T-helper 1 cell treated with Interleukin-12 subunit alpha and Interleukin-12 subunit beta and Interleukin-4 antibody, amounts not matched to agents 30 μg/mL and 1 μg/mL, for 36 hours (primary cell): ENCODE data around the gene ACSS3.
"Not testable (repeated sequence)": the region's sequence is repeated elsewhere in the genome, so short reads cannot be mapped to it uniquely, and the experiment has no call there.

Experiments used
- H3K27ac Mint-ChIP-seq: one replicate; pipeline ENCODE4 v1.8.0; 2021; ENCODE audit warnings: mild to moderate bottlenecking, mixed read lengths
- H3K27me3 Mint-ChIP-seq: one replicate; pipeline ENCODE4 v1.8.0; 2021; ENCODE audit warnings: low read depth, mixed read lengths
- H3K36me3 Mint-ChIP-seq: one replicate; pipeline ENCODE4 v1.8.0; 2021; ENCODE audit warnings: low read depth, mixed read lengths
- H3K4me1 Mint-ChIP-seq: one replicate; pipeline ENCODE4 v1.8.0; 2021; ENCODE audit warnings: low read depth, mixed read lengths
- H3K4me3 Mint-ChIP-seq: one replicate; pipeline ENCODE4 v1.8.0; 2021; ENCODE audit warnings: mild to moderate bottlenecking, moderate library complexity, mixed read lengths
- H3K9me3 Mint-ChIP-seq: one replicate; pipeline ENCODE4 v1.8.0; 2021; ENCODE audit warnings: mixed read lengths

Gene ACSS3

DNA sequence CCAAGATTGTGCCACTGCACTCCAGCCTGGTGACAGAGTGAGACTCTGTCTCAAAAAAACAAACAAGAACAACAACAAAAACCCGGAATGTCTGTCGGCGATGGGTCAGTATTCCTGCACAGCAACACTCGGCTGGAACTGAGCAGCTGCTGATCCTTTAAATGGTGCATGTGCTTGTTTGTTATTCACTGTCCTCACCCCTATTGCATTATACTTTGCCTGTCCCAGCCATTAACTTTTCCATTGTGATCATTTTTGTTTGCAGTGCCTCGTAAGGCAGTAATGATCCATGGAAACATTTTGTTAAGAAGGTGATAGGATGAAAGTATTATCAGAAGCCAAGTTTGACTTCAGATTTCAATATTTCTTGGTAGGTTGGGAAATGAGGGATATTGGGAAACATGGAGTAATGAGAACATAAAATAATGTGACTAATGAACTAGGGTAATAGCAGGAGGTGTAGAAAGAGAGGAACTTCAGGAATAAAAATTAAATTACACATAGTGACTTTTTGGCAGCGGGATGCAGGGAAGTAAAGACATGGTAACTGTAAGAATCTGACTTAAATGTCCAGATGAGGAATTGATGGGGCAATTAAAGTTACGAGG is 6.1 kb downstream of the ACSS3 start:
- H3K4me1 Mint-ChIP-seq: no peaks in the 10 kb centered on the region
- no peaks in the 10 kb centered on the region for H3K36me3 Mint-ChIP-seq
- no peaks in the 10 kb centered on the region for H3K9me3 Mint-ChIP-seq
- peaks cover 2% of the 10 kb centered on the region for H3K27me3 Mint-ChIP-seq
- no peak overlapping the region for H3K4me3 Mint-ChIP-seq
- H3K27ac Mint-ChIP-seq: no peak overlapping the region

DNA sequence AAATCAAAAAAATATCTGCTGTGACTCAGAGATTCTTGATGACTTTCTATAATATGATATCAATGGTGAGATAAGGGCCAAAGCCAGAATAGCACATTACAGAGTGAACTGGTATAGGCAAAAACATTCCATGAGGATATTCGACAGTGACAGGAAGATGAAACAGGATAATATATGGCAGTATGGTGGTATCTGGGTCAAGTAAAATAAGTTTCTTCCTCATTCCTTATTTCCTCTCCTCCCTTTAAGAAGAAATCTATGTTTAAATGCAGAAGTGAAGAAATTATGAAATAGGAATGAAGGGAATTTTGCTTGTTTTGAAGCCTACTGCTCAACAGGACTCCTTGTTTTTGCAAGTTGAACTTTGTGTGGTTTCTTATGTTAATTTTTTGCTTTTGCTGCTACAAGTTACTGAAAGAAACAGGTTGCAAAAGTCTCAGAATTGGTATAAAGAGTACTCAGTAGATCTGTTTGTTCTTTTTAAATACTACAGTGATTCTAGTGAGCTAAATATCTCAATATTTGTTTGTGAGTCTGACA is 7.0 kb downstream of the ACSS3 start:
- no peak overlapping the region for H3K4me3 Mint-ChIP-seq
- no peaks in the 10 kb centered on the region for H3K9me3 Mint-ChIP-seq
- H3K4me1 Mint-ChIP-seq: no peaks in the 10 kb centered on the region
- no peak overlapping the region for H3K27ac Mint-ChIP-seq
- H3K36me3 Mint-ChIP-seq: no peaks in the 10 kb centered on the region
- no peaks in the 10 kb centered on the region for H3K27me3 Mint-ChIP-seq

DNA sequence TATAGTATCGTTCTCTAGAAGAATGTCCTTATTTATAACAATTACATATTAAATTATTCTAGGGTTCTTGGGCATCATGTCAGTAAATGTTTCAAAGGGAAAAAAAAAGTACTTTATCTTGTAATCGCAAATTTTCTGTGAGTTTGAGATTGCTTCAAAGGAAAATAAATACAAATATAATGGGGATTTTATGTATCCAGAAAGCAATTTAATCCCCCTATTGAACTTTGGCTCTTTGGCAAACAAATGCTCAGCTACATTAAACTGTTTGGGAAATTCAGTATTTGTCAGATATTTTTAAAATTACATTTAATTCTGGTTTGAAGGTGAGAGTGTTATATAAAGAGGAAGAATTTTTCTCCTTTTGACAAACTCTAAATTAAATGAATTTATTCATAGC is 8.0 kb downstream of the ACSS3 start:
- Mint-ChIP-seq H3K4me3 (no peak overlapping the region), H3K27me3 (no peaks in the 10 kb centered on the region), H3K27ac (no peak overlapping the region), H3K36me3 (no peaks in the 10 kb centered on the region), H3K9me3 (no peaks in the 10 kb centered on the region), H3K4me1 (no peaks in the 10 kb centered on the region)

DNA sequence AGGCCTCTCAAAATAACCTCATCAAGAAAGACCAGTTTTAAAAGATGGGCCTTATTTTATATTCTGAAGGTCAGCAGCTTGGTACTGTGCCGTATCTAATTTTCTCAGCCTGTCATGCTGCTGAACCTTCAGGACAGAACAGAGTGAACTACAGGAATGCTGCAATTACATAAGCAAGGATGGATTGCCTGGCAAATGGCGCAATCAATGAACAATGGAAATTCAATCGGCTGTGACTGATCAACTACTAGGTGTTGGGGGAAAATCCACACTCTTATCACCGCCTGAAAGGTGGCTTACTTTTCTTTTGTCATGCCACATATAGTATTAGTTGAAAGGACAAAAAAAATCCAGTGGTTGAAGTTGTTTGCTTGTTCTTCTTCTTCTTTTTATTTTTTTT is 8.5 kb downstream of the ACSS3 start:
- Mint-ChIP-seq H3K4me1 (no peaks in the 10 kb centered on the region), H3K27me3 (no peaks in the 10 kb centered on the region), H3K27ac (no peak overlapping the region), H3K36me3 (no peaks in the 10 kb centered on the region), H3K9me3 (no peaks in the 10 kb centered on the region), H3K4me3 (no peak overlapping the region)

DNA sequence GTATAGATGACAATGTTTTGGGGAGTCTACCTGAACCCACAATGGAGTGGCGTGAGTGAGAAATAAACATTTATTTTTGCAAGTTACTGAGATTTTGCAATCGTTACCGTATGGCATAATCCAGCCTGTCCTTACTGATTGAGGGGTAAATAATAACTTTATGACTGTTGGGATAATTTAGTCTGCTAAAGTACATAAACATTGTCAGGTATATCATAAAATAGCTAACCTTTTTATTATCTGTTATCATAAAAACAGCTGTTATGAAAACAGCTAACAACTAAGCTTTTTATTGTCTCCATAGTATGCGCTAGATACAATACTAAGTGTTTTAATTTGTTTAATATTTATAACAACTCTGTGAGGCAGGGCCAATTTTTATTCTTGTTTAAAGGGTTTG is 10.3 kb downstream of the ACSS3 start:
- no peaks in the 10 kb centered on the region for H3K9me3 Mint-ChIP-seq
- H3K27me3 Mint-ChIP-seq: no peaks in the 10 kb centered on the region

DNA sequence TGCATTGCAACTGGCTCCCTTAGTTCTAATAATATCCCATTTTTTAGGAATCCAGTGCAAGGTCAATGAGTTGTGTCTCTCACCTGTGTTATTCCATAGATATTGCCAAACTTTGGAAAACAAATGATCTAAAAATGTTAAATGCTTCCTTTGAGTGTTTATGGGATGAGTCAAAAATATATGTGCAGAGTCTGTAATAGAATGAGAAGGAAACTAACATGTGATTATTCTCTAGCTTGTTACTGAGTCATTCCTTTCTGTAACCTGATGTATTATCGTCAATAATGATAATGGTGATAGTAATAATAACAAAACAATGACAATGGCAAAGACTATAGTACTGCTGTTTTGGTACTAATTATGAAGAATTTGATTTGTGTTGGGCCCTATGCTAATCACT is 11.5 kb downstream of the ACSS3 start:
- Mint-ChIP-seq H3K36me3 (no peaks in the 10 kb centered on the region), H3K4me3 (no peak overlapping the region), H3K27me3 (no peaks in the 10 kb centered on the region), H3K27ac (no peak overlapping the region), H3K4me1 (no peaks in the 10 kb centered on the region), H3K9me3 (no peaks in the 10 kb centered on the region)

More for the DNA sequence above, 10.3 kb downstream of the ACSS3 start:
- Mint-ChIP-seq H3K36me3 (no peaks in the 10 kb centered on the region), H3K4me3 (no peak overlapping the region), H3K27ac (no peak overlapping the region), H3K4me1 (no peaks in the 10 kb centered on the region)

DNA sequence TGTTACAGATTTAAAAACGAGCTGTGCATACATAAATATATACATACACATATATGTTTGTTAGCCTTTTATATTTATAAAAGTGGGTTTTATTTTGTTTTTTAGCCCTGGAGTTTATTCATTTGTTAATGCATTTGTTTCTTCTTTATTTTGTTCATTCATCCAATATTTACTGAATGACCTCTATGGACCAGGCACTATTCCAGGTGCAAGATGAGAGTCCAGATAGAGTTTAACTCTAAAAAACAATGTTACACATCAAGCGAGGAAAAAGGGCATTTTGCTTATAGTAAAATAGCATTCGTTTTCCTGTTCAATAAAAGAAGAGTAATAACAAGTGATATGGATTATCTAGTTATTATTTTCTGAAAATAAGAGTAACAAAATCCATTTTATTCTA is 14.2 kb downstream of the ACSS3 start:
- Mint-ChIP-seq H3K4me3 (no peak overlapping the region), H3K4me1 (no peaks in the 10 kb centered on the region), H3K27me3 (no peaks in the 10 kb centered on the region), H3K27ac (no peak overlapping the region), H3K9me3 (no peaks in the 10 kb centered on the region), H3K36me3 (no peaks in the 10 kb centered on the region)

DNA sequence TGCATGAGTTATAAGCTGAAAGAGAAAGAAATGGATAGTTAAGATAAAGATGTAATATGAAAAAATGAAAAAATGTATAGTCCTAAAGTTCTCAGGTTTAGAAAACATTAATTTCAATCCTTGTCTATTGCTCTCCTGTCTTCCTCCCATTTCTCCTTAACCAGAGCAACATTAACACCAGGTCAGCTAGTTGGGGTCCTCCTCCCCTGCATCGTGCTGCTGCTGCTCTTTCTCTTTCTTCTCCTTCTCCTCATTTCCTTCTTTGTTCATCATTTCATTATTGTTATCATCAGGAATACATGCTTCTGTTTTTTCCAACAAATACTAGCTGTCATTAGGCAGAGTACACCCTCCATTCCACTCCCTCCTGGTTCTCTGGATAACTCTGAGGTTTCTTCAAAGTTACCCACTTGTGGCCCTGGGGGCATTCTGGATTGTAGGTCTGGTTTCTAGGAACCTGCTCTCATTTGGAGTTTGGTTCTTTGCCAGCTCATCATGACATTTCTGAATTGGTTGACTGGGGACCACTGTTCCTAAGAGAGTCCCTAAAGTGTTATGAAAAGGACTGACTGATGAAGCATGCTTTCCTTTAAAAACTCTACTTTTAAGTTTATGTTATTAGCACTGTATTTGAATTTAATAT is 17.0 kb downstream of the ACSS3 start:
- Mint-ChIP-seq H3K36me3 (no peaks in the 10 kb centered on the region), H3K27me3 (no peaks in the 10 kb centered on the region), H3K4me3 (no peak overlapping the region), H3K4me1 (no peaks in the 10 kb centered on the region), H3K27ac (no peak overlapping the region), H3K9me3 (no peaks in the 10 kb centered on the region)

DNA sequence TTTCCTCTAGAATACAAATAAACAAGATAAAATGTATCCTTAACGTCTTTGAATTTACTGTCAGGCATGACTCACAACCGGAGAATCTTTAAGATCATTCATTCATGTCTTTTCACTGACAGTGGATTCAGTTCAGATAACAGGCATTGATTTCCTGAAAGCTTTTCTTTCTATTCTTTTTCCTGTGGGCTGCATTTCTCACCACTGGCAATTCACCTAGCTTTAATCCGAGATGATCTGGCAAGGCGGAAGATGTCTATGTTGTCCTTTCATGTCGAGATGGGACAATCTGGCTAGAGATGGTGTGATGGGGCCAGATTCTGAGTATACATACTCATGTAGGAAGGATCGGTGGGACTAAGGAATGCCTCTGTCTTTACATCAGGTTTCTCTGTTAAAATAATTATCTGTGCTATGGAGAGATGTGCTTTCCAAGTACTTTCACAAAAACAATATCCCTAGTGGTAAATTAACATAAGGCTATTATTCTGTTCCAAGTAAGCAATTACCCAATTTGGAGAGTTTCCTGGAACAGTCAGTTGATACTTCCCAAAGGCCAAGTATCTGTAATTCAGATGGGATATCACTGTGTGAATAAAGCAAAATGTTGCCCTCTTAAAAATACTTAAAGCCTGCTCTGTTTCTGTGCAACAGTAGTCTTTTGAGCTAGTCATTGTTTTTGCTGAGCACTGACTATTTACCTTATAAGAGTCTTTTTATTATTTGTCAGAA is 17.8 kb downstream of the ACSS3 start:
- H3K27me3 Mint-ChIP-seq: no peaks in the 10 kb centered on the region
- no peak overlapping the region for H3K4me3 Mint-ChIP-seq
- H3K9me3 Mint-ChIP-seq: no peaks in the 10 kb centered on the region
- H3K27ac Mint-ChIP-seq: no peak overlapping the region
- no peaks in the 10 kb centered on the region for H3K4me1 Mint-ChIP-seq
- H3K36me3 Mint-ChIP-seq: no peaks in the 10 kb centered on the region

DNA sequence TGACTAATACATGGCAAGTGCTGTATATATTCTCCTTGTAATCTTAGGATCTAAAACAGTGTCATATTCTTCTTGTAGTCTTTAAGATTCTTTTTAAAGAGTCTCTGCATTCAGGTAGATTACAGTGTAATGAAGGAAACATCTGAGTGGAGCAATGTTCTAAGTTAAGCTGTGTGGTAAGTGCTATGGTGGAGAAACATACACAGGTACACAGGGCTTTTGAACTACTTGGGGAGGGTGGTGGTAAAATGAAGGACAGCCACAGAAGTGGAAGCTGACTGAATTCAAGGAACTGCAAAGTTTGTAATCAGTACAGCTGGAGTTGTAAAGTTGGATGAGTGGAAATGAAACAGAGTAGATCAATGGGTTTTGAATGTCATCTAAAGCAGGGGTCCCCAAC is 27.8 kb downstream of the ACSS3 start:
- Mint-ChIP-seq H3K36me3 (no peaks in the 10 kb centered on the region), H3K4me1 (no peaks in the 10 kb centered on the region), H3K27ac (no peak overlapping the region), H3K4me3 (no peak overlapping the region), H3K9me3 (no peaks in the 10 kb centered on the region), H3K27me3 (no peaks in the 10 kb centered on the region)

DNA sequence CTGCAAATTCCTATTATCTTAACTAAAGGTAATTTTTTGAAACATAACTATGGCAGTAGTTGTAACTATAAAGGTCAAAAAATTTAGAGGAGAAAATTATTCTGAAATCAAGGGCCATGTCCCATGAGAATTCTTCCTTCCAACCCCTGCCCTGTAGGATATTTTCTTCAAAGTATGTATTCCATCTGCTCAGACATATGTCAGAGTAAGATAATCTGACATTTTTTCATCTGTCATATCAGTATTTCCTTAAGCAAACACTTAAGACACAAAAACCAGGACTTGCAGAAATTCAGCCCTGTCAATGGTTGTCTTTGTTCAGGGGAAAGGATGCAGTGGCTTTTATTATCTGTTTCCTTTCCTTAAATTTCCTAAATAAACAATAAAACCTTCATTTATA is 36.3 kb downstream of the ACSS3 start:
- Mint-ChIP-seq H3K4me3 (no peak overlapping the region), H3K4me1 (no peaks in the 10 kb centered on the region), H3K9me3 (no peaks in the 10 kb centered on the region), H3K36me3 (no peaks in the 10 kb centered on the region), H3K27me3 (no peaks in the 10 kb centered on the region), H3K27ac (no peak overlapping the region)

DNA sequence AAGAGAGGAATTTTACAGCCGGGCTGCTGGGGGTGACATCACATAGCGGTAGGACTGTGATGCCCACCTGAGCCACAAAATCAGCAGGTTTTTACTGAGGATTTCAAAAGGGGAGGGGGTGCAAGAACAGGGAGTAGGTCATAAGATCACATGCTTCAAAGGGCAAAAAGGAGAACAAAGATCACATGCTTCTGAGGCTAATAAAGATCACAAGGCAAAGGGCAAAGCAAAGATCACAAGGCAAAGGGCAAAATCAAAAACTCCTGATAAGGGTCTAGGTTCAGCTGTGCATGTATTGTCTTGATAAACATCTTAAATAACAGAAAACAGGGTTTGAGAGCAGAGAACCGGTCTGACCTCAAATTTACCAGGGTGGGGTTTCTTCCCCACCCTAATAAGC is 41.2 kb downstream of the ACSS3 start:
- H3K27me3 Mint-ChIP-seq, H3K36me3 Mint-ChIP-seq, H3K27ac Mint-ChIP-seq: not testable (repeated sequence)

DNA sequence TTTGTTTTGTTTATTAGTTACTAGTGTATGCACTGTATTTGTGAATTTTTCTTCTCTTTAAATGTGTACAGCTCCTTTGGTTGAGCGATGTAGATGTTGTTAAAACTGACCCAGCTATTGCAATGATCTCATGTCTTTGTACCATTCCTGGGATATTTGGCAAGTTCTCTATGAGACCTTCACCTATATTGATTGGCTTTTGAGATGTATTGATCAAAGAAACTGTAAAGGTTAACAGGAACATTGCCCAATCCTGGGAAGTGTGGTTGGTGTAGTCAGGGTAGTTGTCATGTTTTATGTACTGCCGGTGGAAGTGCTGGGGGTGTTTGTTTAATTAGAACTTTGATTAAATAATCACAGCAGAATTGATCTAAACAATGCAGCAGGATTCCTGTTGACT is 43.1 kb downstream of the ACSS3 start:
- no peaks in the 10 kb centered on the region for H3K4me1 Mint-ChIP-seq
- H3K27ac Mint-ChIP-seq: no peak overlapping the region
- no peaks in the 10 kb centered on the region for H3K27me3 Mint-ChIP-seq
- no peak overlapping the region for H3K4me3 Mint-ChIP-seq
- peaks cover 4% of the 10 kb centered on the region for H3K9me3 Mint-ChIP-seq
- H3K36me3 Mint-ChIP-seq: no peaks in the 10 kb centered on the region

More for the DNA sequence above, 41.2 kb downstream of the ACSS3 start:
- H3K4me1 Mint-ChIP-seq, H3K4me3 Mint-ChIP-seq, H3K9me3 Mint-ChIP-seq: not testable (repeated sequence)

DNA sequence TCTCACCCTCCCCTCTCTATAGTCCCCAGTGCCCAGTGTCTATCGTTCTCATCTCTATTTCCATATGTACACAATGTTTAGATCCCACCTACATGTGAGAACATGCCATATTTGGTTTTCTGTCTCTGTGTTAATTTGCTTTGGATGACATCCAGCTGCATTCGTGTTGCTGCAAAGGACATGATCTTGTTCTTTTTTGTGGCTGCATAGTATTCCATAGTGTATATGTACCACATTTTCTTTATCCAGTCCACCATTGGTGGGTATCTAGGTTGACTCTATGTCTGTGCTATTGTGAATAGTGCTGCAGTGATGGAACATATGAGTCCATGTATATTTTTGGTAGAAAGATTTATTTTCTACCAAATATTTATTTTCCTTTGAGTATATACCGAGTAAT is 45.7 kb downstream of the ACSS3 start:
- no peaks in the 10 kb centered on the region for H3K27me3 Mint-ChIP-seq
- no peak overlapping the region for H3K4me3 Mint-ChIP-seq
- no peaks in the 10 kb centered on the region for H3K36me3 Mint-ChIP-seq
- peaks cover 4% of the 10 kb centered on the region for H3K9me3 Mint-ChIP-seq
- H3K27ac Mint-ChIP-seq: no peak overlapping the region
- no peaks in the 10 kb centered on the region for H3K4me1 Mint-ChIP-seq

DNA sequence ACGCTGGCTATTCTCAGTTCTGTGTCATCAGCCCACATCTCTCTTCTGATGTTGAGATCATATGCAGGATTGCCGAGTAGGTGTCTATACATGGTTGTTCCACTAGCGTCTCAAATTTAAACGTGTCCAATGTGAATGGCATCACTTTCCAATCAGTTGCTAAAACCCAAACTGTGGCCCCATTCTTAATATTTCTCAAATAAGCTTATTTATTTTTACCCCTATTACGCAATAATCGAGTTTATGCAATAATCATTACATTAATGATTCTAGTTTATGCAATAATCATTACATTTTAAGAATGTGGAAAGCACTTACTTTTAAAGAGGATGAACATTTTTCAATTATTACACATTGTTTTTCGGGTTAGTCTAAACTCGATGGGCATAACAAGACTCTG is 47.8 kb downstream of the ACSS3 start:
- H3K27me3 Mint-ChIP-seq: no peaks in the 10 kb centered on the region
- H3K4me3 Mint-ChIP-seq: no peak overlapping the region
- no peaks in the 10 kb centered on the region for H3K36me3 Mint-ChIP-seq
- no peak overlapping the region for H3K27ac Mint-ChIP-seq
- peaks cover 4% of the 10 kb centered on the region for H3K9me3 Mint-ChIP-seq
- no peaks in the 10 kb centered on the region for H3K4me1 Mint-ChIP-seq
